Hematopoietic multipotent progenitor cell treated with erythropoietin and hydrocortisone succinate and interleukin-3 and kit ligand, for 15 days (in vitro differentiated cells): ENCODE results near the gene RHOG.

Source experiments
- DNase-seq: peaks from one replicate; pipeline ENCODE4 v3.0.0-alpha.2; 2015; ENCODE audit warnings: low spot score

RHOG gene

DNA sequence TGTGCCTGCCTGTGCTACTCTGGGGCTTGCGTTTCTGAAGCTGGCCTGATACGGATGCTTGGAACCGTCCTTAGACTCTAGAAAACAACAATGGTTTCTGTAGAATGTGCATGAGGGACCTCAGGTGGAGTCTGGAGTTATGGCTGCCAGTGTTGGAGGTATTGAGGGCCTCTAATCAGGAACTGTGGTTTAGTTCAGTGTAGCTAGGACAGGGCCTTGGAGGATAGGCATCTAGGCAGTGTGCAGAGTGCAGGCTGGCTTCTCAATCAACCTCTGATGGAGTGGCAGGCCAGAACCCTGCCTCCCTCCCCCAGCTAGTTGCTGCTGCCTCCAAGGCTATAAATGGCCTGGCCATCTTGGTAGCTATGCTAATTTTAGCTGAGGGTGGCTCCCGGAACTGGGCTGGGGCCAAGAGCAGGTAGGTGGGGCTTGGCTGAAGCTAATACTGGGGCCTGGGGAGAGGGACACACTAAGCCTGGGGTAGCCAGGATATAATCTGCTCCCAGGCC, 18.7 kb upstream of the RHOG start:
- peak; percentile 56 for DNase-seq

DNA sequence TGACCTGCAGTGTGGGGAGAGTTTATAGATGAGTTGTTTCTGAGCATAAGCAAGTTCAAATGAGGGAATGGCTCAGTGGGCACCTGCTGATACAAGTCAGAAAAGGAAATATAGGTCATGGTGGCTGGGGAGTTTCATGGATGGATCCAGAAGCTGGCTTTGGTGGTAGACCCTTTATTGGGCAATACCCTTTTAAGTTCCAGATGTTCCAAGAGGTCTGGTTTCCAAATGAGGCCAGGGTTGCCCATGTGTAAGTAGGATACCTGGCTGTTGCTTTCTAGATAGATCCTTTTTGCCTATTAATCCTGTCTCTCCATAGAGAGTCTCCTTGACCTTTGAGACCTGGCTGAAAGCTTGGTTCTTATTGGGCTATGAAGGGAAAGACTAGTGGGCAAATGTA, 16.9 kb upstream of the RHOG start:
- DNase-seq, result no peak

DNA sequence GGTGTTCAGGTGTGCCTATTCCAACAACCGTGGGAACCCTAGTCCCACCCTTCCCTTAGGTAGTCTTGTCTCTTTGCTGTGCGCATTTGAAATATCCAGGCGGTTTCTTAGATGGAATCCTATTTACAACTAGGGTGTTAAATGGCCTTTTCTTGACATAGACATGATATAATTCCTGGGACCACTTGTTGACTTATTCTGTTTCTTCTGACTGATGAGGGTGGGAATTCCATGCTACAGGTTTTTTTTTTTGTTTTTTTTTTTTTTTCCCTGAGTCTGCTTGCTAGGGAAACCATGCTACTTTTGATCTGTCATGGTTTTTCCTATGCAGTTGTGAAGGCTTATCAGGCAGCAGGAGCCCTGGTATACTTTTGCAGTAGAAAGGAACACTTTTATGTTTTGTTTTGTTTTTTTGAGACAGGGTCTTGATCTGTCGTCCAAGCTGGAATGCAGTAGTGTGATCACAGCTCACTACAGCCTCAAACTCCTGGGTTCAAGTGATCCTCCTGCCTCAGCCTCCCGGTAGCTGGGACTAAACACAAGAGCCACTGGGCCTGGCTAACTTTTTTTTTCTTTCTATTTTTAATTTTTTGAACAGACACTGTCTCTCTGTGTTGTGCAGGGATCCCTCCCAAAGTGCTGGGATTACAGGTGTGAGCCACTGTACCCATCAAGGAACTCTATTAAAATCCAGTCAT, 16.2 kb upstream of the RHOG start:
- no peak for DNase-seq

DNA sequence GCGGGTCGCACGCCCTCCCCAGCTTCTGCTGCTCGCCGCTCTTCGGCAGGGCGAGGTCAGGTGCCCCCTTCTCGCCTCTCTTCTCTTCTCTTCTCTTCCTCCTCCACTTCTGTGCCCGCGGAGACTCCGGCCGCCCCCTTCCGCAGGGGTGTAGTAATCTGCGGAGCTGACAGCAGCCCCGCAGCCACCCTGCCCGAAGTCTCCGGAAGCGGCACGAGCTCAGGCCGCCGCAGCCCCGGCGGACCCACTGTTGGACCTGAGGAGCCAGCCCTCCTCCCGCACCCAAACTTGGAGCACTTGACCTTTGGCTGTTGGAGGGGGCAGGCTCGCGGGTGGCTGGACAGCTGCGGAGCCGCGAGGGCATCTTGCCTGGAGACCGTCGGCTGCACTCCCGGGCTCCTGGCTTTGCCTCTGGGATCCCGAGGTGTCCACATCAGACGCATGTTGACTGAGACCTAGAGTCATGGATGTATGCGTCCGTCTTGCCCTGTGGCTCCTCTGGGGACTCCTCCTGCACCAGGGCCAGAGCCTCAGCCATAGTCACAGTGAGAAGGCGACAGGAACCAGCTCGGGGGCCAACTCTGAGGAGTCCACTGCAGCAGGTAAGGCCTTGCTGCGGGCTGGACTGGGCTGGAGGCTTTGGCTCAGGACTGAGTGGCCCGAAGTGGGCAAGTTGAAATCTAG, 15.2 kb upstream of the RHOG start:
- DNase-seq, result no peak

DNA sequence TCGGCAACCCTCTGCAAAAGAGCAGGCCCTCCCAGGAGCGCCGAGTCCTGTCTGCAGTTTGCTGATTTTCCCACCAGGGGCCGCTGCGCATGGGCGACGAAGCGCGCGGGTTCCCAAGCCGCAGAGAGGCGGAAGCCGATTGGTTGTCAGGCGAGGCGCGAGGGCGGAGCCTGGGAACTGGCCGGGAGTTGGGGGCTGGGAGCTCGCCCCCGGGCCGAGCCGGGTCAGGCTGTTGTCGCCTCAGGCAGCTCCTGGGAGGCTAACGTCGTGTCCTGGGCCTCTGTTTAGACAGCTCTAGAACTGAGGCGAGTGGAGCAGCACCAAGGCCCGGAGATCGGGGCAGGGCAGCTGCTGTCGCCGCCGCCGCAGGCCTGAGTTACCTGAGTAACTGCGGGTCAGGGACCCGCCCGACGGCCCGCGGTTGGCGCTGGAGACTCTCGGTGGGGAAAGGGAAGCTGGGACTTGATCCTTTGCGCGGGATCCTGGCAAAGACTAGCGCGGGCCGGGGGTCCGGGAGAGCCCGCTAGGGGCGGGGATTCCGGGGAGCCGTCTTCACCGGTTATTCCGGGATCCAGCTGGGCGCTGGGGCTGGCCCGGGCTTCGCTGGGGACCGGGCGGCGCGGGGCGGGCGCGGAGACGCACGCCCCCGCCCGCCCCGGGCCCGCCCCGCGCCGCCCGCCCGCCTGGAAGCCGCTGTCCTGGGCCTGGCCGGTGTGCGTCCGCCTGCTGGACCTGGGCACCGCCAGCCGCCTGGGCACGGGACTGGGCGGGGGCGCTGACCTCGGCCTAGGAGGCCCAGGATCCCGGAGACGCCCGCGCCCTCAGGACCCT, 14.4 kb upstream of the RHOG start, which contains the start of gene STIM1:
Gene STIM1 (plus strand): TSS at position 688 of the 831 bp plus-strand sequence. CDS start 607 bp downstream, outside the sequence.
- peak; percentile 94 for DNase-seq

DNA sequence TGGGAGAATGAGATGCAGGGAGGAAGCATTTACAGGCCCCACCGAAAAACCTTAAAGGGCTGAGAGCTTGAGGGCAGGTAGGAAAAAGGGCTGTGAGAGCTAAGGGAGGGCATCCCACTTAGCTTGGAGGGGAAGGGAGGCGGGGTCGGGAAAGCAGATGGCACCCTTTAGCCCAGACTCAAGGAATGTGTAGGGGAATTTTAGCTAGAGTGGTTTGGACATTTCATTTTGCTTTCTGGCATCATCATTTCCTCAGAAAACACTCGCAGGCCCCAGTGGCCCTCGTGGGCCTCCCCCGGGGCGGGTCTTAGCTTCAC, 13.9 kb upstream of the RHOG start:
- DNase-seq, result no peak

DNA sequence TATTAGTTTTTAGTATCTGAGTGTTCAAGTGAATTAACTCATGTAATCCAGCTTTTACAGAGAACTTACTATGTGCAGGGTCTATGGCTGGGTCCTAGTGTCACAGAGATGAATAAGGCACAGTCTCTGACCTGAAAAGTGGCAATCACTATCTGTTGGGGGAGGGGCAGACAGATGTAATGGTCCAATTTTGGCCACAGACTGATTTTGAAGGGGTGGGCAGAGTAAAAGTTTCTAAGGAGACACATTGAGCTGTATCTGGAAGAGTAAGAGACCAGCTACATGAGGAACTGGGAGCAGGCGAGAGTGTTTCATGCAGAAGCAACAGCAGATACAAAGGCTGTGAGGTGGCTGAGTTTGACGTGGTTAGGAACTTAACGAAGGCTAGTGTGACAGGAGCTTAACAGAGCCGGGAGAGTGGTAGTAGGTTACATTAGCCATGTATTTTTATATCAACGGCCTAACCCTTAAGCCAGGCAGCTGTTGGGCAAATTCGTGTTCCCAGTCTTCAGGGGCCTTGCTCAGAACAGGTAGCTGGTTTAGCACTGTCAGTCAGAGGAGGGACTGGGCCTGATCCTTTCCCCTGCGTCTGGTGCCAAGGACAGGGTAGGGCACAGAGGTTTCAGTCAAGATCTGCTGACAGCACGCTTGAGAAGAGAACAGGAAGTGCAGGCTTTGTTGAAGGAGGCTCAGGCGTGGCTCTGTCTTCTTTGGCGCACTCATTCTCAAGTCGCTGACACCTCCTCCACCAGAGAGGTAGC, 13.3 kb upstream of the RHOG start:
- peak; percentile 43 for DNase-seq

DNA sequence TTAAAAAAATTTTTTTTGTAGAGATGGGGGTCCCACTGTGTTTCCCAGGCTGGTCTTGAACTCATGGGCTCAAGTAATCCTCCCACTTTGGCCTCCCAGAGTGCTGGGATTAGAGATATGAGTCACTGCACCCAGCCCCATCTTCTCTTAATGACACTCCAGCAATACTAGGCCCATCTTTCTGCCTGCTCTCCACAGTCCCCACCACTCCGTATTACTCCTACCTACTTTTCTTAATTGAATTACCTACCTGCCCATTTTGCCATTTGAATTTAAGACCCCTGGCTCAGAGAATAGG, 12.7 kb upstream of the RHOG start:
- DNase-seq, result no peak

DNA sequence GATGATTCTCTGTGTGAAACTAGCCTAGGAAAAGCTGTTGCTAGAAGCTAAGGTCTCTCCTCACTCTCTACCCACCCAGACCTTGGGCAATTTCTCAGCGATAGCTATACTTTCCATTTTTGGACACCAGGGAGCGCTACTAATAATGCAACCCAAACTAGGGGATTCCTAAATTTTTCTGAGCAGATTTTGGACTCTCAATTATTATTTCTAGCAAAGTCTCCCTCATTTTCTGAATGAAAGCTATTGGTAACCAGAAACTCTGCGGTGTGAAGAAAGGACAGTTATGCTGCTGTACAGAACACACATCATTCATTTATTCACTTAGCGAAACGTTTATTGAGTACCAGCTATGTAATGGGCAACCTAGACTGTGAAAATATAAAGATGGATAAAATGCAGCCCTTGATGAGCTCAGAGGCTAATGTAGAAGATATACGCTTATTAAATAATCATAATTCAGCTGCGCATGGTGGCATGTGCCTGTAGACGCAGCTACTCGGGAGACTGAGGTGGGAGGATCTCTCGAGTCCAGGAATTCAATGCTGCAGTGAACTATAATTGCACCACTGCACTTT, 8.6 kb upstream of the RHOG start:
- DNase-seq, result peak; percentile 72

DNA sequence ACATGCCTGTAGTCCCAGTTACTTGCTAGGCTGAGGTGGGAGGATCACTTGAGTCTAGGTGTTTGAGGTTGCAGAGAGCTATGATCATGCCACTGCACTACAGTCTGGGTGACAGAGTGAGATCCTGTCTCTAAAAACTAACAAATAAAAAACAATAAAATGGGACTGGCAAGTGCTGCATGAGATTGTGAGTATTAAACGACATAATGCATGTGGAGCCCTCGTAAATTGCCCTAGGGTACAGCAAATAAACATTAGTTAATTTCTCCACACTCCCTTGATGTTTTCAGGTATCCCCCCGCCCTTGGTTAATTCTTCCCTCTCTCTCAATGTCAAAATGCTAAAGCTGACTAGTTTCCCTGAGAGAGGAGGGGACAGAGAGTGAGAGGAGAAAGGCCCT, 4.9 kb upstream of the RHOG start:
- no peak for DNase-seq

DNA sequence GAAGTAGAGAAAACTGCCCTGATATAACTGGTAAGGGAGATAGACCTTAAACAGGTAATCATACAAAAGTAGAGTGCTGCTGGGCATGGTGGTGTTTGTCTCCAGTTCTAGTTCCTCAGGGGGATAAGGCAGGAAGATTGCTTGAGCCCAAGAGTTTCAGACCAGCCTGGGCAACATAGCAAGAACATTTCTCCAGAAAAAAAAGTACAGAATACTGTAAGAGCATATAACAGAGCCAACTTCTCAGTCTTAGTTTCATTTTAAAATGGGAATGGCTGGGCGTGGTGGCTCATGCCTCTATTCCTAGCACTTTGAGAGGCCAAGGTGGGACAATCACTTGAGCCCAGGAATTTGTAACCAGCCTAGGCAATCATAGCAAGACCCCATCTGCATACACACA, 4.5 kb upstream of the RHOG start:
- no peak for DNase-seq

DNA sequence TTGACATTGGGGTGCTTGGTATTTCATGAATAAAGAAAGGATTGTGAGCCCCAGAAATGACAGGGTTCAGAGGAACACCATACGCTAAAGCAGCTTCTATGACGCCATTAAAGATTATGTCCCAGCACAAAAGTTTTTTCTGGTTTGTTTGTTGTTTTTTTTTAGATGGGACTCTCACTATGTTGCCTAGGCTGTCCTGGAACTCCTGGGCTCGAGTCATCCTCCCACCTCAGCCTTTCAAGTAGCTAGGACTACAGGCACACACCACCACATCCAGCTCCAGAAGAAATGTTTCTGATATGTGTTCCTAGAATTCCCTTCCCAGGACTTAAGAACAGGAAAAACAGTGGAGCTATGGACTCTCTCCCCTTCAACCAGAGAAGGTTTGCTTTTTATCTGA, 2.6 kb upstream of the RHOG start:
- no peak for DNase-seq

DNA sequence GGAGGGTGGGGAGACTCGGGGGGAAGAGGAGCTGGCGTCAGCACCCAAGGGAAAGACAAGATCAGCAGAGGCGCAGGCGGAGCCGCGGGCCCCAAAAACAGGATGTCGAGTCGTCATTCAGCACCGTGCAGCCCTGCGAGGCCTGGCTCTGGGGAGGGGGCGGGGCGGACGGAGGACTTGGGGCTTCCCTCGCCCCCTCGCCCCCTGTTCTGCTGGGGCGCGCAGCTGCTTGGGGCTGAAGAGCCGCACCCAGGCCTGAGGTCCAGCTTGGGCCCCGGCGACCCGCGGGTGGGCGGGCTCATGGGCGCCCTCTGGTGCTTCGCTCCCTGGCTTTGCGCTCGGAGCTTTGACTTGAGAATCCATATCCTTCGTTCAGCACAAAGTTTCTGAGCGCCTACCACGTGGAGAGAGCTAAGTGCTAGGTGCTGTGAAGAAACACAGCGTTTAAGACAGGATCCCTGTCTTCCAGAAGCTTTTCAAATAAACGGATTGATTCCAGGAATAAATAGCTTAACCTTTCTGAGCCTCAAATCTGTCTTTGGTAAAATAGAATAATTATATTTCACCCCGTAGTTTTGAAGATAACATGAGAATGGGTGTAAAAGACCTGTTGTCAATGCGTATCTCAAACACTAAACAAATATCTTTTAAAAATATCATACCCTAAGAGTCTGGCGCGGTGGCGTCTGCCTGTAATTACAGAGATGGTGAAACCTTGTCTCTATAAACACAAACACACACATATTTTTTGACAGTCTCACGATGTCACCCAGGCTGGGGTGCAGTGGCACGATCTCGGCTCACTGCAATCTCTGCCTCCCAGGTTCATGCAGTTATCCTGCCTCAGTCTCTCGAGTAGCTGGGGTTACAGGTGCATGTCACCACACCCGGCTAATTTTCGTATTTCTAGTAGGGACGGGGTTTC, 929 bp upstream of the RHOG start:
- DNase-seq, result peak; percentile 73

DNA sequence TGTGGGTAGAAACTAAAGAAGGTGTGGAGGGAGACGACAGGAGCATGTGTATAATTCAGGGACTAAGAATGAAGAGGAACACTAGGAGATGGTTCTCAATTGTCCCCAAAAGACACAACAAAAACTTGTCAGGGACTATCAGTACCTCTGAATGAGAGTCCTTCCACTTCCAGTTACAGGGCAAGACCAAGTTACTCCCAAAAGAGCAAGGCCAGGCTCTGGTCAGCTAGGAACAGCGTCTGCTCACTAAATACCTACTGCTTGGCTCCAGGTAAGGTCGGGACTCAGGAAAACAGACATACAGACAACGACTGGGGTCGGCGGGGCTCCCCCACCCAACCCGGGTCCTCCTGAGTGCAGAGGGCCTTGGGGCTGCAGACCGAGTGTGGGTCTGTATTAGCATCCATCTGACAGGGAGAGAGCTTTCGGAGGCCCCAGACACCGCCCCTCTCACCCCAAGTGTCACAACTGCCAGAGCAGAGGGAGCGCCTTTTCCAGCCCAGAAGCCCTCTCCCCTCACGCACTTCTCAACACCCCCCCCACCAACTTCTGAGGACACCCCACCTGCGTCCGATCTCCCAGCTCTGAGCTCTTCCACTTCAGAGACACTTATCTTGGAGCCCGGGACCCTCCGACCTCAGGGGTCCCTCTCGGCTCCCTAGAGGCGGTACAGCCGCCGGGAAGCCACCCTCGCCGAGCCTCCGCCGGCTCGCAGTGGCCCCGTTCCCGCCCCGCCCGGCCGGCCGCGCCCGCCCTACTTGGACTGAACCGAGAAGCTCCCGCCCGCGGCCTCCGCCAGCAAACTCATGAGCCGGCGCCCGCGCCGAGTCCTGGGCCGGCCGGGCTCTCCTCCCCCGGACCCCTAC, 522 bp downstream of the RHOG start:
- DNase-seq, result peak; percentile 64

DNA sequence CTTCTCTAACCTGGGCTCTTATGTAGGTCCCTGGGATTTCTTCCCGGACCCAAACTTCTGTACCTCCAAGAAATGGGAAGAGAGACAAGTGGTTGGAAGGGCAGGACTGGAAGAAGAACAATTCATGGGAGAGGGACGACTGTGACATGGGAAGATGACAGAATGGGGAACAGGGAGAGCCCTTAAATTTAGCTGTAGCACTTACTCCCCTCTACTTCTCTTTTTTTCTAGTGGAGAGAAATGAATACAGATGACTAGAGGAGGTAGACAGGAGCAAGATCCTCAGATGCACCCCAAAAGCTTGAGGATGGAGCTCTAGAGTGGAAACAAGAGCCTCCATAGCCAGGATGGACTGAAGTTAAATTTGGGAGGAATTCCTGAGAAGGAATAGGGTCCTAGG, 2.3 kb downstream of the RHOG start:
- no peak for DNase-seq

DNA sequence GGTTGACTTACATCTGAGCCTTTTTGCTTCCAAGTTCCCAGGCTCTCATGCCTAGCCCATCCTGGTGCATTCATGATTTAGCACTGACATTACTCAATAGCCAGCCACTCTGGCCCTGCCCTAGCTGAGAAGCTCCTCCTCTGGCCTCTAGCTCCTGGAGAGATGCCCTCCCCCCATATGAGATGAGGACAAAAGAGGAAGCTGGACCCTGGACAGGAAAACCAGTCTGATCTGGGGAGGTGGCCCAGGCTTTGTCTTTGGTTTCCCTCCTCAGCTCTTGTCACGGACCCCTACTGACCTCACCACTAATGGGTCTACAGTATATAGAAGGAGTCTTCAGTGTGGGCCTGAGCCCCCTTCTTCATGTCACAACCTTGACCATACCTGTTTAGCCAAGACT, 3.0 kb downstream of the RHOG start:
- no peak for DNase-seq

DNA sequence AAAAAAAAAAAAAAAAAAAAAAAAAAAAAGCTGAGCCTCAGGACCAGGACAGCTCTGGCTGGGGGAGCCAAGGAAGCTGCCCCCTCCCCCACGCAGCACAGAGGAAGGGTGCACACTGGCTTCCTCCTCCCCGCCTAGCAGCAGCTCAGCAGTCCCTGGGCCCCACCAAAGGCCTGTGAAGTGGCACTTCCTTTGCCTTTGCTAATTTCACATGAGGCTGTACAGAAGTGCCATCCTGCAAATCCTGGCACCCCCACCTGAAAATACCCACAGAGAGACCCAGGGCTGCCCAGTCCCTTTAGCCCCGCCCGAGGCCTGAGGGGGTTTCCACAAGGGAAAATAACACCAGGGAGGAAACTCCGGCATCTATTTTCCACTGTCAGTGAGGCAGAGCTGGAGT, 3.9 kb downstream of the RHOG start:
- no peak for DNase-seq

DNA sequence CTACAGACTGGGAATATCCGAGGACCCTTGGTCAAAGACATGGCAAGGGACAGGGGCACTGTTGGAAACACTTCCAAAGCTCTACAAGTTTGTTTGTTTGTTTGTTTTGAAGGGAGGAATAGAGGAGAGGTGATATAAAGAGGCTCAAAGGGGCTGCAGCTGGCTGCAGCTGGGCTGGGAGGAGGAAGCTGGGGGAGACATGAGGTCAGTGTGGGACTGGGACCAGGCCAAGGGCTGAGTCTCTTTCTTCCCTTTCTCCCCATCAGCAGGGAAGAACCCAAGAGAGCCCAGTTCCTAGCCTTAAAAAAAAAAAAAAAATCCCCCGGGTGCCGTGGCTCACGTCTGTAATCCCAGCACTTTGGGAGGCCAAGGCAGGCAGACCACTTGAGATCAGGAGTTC, 5.0 kb downstream of the RHOG start:
- no peak for DNase-seq

DNA sequence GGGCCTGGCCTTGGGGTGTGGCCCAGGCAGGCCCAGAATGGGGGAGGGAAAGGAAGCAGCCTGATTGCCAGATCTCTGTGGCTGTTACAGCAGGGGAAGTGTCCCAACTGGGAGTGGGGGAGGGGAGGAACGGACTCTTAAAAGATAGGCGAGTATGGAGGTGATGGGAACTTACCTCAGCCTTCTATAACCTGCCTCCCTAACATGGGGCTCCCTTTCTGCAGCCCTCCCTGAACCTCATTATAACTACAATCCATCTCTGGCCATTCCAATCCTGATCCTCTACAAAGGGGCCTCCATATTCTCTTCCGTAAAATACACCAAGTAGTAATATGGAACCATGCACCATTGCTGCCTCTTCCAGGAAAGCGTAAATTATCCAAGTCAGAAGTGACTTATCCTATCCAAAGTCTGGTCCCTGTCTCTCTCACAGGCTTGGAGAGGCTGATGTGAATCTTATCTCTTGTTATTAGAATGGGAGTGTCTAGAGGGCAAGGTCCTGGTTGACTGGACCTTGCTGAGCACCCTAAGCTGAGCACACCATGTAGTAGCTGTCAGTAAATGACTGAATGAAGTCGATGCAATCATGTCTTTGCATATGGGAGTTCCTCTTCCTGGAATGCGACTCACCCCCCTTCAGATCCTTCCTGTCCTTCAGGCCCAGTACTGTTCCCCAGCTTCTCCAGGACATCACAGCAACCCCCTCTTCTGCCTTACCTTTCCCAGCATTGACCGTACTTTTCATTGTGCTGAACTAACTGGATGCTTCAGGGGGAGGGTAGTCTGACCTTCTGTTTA, 5.9 kb downstream of the RHOG start:
- DNase-seq, result peak; percentile 58
